Ovary (tissue), 3 donors: ENCODE measurements around the gene ST3GAL4.

Experiments
- EP300 ChIP-seq: sonication (generic); formaldehyde crosslinking; IDR thresholded peaks from one replicate; pipeline ENCODE4 v1.6.1; 2017; ENCODE audit warnings: antibody characterized with exemption
- POLR2A ChIP-seq: fragments of 450-650 bp; IDR thresholded peaks from one replicate; pipeline ENCODE4 v1.6.1; 2017; ENCODE audit warnings: antibody characterized with exemption, mild to moderate bottlenecking, moderate library complexity
- TF ChIP-seq, protein P1 (sequence below), 3 donors: fragments of 450-650 bp in 2 of 3; fragments of 200-600 bp in 1 of 3; IDR thresholded peaks; one replicate each; pipeline versions ENCODE4 v1.5.1 to v1.8.0; 2016 to 2022; ENCODE audit warnings: antibody characterized with exemption in 3 of 3, mild to moderate bottlenecking in 1 of 3
- donor health status: DM: no; HTN: no; CAD: no.

DNA sequence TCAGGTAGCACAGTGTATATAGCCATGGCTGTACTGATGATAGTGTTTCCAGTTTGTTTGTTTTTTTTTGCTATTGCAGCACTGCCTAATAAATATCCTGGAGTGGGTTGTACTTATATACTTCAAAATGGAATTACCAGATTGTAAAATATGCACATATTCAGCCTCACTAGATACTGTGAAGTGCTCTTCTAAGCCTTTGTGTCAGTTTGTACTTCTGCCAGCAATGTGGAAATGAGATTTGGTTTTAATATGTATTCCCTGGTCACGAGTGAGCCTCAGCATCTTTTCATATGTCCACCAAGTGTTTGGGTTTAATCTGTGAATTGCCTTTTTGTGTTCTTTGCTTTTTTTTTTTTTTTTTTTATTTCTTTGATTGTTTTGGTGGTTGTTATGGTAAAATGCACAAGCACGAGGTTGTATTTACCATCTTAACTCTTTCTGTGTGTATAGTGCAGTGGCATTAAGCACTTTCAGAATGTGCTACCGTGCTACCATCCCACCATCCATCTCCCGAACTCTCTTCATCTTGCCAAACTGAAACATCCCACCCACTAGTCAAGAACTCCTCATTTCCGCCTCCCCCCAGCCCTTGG lies 34.9 kb downstream of the ST3GAL4 start:
- TF ChIP-seq, protein P1, sequence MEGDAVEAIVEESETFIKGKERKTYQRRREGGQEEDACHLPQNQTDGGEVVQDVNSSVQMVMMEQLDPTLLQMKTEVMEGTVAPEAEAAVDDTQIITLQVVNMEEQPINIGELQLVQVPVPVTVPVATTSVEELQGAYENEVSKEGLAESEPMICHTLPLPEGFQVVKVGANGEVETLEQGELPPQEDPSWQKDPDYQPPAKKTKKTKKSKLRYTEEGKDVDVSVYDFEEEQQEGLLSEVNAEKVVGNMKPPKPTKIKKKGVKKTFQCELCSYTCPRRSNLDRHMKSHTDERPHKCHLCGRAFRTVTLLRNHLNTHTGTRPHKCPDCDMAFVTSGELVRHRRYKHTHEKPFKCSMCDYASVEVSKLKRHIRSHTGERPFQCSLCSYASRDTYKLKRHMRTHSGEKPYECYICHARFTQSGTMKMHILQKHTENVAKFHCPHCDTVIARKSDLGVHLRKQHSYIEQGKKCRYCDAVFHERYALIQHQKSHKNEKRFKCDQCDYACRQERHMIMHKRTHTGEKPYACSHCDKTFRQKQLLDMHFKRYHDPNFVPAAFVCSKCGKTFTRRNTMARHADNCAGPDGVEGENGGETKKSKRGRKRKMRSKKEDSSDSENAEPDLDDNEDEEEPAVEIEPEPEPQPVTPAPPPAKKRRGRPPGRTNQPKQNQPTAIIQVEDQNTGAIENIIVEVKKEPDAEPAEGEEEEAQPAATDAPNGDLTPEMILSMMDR (IDR thresholded peaks at IDR 0.05), result no peak
- TF ChIP-seq POLR2A, result no peak
- no peak for TF ChIP-seq EP300
